NK-92 (cell line): Measurements from ENCODE around the gene NAA30.
"Not testable (repeated sequence)": the region's sequence is repeated elsewhere in the genome, so short reads cannot be mapped to it uniquely, and the experiment has no call there.

ENCODE experiments used
- DNase-seq: peaks from one replicate; lab custom pipeline; 2025; ENCODE audit not compliant: unreplicated experiment; lab: John Stamatoyannopoulos, UW

Gene NAA30

DNA sequence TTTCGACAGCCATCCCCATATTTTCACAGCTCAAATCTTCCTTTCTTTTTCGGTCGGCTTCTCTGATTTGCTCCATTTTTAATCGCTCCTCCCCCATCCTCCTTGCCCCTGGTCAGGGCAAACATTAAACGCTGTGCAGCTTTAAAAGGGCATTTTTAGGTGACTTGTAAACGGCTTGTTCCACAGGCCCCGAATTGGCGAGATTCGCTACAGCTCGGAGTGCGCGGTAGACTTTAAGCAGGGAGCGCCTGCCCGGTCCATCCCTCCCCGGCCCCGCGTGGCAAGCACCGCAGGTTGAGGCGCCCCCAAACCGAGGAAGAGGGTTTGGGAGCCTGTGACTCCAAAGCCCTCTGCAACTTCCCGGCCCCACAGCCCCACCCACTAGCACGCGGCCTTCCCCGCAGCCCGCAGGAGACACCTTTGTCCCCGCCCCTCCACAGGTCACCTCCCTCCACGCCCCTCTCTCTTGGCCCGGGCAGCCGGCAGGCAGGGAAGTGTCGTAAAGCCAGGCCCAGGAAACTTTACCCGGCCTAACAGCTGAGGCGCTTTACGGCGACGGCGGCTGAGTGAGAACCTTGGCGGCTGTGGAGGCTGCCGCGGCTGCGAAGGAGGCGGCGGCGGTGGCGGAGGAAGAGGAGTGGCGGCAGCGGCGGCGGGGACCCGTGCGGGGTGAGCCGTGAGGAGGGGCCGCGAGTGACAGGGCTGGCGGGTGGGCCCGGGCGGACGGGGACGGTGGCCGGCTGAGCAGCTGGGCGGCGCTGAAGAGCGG lies at the start of gene NAA30:
Gene NAA30 (plus strand): TSS at position 550 of the 769 bp plus-strand sequence. CDS start 372 bp downstream, outside the sequence.
- peak; percentile 72 for DNase-seq

DNA sequence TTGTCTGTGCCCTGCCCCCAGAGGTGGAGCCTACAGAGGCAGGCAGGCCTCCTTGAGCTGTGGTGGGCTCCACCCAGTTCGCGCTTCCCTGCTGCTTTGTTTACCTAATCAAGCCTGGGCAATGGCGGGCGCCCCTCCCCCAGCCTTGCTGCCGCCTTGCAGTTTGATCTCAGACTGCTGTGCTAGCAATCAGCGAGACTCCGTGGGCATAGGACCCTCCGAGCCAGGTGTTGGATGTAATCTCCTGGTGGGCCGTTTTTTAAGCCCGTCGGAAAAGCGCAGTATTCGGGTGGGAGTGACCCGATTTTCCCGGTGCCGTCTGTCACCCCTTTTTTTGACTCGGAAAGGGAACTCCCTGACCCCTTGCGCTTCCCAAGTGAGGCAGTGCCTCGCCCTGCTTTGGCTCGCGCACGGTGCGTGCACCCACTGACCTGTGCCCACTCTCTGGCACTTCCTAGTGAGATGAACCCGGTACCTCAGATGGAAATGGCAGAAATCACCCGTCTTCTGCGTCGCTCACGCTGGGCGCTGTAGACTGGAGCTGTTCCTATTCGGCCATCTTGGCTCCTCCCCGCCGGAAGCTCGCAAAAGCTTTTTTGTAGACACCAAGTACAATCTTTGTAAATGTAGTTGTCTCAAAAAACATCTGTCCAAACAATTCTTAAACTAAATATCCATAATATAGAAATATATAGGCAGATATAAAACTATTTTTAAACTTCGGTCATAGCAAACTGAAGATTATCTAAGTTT lies 46.7 kb upstream of the NAA30 start:
- DNase-seq = not testable (repeated sequence)

DNA sequence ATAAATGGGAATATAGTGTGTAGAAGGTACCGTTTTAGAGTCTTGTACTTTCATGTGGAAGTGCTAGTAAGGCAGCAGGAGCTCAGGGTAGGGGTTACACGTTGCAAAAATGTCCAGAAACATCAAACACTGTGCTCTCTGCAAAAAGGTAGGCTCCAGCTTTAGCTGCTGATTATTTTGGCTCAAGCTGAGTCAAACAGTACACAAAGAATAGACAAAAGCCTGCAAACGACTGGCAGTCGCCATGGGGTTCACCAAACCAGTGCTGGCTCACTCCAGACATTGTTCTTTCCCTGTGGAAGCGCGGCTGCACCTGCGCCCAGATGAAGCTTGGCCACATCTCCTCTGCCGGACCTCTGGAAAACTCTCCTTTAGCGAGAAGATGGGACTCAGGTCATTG lies 45.3 kb upstream of the NAA30 start:
- no peak for DNase-seq

DNA sequence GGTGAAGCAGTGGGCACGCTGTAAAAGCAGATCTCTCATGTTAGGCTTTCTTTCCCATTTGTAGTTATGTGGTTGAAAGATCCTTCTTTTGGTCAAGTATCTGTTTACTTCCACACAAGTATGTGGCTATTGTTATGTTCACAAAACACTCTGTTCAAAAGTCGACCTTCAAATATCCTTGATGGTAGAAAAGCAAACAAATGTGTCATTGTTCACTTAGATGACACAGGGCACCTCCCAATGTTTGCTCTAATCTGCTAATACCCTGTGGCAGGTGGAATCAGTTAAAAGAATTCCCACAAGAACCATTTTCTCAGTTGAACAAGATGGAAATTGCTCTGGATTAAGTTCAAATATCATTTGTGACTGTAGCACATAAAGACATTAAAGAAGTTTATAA lies 43.6 kb upstream of the NAA30 start:
- DNase-seq = no peak

DNA sequence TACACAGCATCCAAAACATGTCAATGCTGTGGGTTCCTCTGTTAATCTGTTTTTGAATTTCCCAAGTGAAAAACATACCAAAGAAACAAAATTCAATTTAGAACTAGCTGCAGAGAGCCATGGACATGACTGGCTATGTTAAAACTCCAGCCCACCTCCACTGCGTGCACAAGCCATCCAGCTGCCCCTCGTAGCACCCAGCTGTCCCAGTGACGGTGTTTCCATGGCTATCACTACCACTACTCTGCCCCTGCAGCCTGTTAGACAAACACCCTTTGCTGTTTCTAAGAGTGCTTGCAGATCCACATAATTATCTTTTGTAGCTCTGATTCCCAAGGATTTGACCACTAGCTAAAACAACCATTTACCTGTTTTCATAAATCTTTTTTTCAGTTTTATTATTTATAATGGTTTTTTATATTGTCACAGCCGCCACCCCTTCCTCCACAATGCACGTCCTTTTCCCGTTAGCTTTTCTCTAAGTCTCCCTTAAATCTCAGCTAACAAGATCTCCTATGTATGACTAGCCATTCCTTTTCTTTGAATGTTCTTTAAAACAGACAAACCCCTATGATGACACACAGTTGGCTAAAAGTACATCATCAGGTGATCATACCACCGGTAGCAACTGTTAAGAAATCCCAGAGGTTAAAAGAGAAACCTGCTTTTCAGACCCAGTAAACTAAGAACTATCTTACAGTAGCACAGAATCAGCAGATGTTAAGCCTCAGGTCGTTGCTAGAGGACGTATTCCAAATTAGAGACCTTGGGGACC lies 37.8 kb upstream of the NAA30 start:
- DNase-seq = no peak

DNA sequence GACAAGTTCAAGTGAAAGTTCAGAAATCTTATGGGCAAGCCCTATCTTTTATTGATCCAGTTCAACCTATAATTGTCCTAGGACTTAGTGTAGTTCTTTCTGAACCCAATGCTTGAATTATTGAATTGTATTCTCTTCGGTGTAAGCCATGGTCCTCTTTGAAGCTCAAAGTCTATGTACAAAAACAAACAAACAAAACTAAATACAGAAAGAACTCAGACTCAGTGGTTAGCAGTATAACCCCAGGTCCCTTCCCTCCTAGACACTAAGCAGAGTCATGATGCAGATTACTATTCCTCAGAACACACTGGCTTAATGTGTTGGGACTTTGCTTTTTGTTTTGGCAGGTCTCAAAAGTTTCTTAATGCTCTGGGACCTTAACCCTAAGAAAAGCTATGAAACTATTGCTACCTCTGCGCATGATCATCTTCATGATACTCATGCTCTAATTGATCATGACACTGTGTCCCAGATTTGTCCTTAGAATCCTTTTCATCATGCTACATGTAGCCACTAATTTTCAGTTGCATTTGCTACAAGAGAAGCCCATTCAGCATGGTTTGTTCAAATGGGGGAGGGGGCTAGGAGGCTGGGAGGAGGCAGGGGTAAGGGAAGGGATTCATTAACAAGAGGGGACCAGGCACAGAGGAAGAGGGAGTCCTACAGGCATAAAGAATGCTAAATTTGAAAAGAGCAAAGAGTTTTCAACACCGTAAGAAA lies 35.1 kb upstream of the NAA30 start:
- DNase-seq = no peak

DNA sequence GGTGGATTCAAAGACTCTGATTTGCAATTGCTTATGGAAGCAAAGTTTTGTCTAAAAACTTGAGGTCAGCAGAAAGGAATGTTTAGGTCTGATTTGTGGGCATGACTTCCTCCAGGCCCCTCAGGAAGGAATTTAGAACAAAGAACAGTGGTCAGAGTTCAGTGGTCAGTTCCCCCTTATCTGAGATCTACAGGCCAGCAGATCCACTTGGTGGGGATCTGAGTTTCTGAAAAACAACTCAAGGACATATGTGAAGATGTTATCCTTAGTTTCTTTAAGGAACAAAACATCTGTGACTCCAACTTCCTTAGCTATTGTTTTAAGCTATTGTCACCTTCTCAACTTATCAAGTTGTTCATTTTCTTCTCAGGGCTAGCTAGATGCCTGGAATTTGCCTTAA lies 28.0 kb upstream of the NAA30 start:
- no peak for DNase-seq

DNA sequence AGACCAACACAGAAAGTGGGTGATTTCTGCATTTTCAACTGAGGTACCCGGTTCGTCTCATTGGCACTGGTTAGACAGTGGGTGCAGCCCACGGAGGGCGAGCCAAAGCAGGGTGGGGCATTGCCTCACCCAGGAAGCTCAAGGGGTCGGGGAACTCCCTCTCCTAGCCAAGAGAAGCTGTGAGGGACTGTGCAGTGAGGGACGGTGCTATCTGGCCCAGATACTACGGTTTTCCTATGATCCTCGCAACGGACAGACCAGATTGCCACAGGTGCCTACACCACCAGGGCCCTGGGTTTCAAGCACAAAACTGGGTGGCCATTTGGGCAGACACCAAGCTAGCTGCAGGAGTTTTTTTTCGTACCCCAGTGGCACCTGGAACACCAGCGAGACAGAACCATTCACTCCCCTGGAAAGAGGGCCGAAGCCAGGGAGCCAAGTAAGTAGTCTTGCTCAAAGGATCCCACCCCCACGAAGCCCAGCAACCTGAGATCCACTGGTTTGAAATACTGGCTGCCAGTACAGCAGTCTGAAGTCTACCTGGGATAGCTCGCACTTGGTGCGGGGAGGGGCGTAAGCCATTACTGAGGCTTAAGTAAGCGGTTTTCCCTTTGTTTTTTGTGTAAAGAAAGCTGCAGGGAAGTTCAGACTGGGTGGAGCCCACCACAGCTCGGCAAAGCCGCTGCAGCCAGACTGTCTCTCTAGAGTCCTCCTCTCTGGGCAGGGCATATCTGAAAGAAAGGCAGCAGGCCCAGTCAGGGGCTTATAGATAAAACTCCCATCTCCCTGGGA lies 25.5 kb upstream of the NAA30 start:
- DNase-seq = no peak

DNA sequence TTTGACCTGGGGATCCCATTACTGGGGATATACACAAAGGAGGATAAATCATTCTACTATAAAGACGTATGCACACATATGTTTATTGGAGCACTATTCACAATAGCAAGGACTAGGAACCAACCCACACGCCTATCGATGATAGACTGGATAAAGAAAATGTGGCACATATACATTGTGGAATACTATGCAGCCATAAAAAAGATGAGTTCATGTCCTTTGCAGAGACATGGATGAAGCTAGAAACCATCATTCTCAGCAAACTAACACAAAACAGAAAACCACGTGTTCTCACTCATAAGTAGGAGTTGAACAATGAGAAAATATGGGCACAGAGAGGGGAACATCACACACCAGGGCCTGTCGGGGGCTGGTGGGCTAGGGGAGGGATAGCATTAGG lies 20.2 kb upstream of the NAA30 start:
- not testable (repeated sequence) for DNase-seq

DNA sequence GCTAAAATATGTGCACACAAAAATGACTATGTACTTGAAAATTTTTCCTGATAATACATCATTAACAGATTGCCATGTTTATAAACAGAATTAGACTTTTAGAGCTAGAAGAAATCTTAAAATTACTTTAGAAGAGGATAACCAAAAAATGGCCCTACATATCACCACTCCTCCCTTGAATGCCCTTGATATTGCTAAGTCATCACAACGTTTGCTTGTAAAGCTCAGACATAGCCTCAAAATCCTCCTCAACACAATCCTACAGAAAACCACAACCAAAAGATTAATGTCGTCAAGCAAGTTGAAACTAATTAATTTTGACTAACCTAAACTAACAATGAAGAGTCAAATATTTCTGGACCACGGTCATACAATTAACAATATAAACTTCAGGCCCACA lies 19.4 kb upstream of the NAA30 start:
- no peak for DNase-seq

DNA sequence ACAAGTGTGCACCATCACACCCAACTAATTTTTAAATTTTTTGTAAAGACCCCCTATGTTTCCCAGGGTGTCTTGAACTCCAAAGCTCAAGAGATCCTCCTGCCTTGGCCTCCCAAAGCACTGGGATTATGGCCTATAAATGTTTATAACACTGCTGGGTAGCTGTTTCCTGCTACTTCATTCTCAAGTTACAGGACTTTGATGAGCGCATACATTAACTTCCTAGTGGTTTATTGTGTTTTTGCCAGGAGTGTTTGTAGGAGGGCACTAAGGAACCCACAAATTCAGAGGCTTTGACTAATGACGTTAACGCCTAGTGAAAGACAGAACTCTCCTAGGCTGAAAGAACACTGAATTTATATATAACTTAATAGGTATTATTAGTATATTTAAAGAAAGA lies 15.2 kb upstream of the NAA30 start:
- DNase-seq = no peak

DNA sequence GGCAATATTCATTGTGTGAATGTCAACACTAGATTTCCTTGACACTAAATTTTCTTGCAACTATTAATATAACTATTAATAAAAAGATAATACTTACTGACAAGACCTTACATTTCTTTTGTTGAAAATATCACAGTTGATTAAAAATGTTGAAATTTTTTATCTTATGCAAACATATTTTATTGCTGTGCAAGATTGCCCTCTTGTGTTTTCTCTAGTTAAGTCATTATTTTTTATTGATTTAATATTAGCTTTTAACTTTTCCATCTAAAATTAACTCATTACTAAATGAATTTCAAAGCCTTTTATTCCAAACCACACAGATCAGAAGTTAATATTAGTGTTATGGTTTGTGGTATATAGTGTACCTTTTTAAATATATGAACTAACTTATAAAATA lies 11.7 kb upstream of the NAA30 start:
- DNase-seq = no peak

DNA sequence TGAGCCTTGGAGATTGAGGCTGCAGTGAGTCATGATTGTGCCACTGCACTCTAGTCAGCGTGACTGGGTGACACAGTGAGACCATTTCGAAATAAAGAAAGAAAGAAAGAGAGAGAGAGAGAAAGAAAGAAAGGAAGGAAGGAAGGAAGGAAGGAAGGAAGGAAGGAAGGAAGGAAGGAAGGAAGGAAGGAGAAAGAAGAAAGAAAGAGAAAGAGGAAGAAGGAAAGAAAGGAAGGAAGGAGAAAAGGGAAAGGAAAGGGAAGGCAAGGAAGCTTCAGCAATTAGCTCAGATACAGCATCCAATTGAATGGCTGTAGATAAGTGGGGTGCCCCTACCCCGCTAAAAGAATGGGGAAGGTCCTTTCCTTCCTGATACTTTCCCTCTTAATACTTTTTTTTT lies 9.5 kb upstream of the NAA30 start:
- no peak for DNase-seq

DNA sequence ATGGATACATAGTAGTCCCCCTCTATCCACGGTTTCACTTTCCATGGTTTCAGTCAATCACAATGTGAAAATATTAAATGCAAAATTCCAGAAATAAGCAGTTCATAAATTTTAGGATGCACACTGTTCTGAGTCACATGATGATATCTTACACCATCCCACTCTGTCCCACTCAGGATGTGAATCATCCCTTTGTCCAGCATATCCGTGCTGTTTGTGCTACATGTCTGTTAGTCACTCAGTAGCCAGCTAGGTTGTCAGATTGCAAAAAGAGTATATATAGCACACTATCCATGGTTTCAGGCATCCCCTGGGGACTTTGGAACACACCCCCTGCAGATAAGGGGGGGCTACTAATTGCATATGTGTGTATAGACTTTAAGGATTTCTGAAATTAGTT lies 8.1 kb upstream of the NAA30 start:
- DNase-seq = no peak

DNA sequence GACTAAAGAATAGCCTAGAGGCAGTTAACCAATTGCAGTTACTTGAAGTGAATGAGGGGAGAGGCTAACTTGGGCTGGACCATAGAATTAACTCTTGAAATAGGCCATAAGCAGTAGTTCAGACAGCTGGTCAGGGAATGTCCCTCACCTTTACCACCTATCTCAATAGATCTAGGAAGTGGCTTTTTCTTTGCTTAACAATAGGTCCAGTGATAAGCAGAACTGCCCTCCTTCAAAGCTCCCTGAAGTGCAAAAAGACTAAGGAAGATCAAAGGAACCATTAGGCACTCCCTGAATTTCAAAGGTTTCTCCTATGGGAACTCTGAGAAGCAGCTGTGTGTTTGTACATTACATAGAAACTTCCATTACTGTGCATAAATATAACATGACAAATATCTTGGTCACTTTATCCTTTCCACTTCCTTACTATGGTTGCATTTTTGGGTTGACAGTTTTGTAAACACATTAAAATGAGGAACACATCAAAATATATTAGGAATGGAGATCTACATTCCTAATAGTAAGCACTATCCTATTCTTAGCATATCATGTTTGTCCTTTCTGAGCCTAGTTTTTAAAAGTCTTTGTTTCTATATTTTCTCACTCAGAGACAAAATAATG lies 7.2 kb upstream of the NAA30 start:
- DNase-seq = no peak

DNA sequence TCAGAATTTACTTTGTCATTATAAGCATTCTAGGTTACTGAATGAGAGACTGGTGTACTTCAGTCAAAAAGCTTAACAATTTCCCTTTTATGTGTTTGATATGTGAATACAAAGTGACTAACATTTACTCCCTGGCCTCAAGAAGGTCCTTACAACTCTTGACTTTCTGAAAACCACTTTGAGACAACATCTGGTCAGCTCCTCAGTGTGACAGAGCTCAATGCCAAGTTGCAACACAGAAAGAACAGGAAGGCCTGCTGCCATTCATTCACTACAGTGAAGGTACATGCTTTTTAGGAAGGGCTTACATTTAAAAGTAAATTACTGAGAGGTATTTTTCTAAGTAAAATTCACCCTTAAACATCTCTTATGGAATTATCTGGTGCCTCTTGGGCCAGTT lies 2.3 kb upstream of the NAA30 start:
- DNase-seq = no peak

DNA sequence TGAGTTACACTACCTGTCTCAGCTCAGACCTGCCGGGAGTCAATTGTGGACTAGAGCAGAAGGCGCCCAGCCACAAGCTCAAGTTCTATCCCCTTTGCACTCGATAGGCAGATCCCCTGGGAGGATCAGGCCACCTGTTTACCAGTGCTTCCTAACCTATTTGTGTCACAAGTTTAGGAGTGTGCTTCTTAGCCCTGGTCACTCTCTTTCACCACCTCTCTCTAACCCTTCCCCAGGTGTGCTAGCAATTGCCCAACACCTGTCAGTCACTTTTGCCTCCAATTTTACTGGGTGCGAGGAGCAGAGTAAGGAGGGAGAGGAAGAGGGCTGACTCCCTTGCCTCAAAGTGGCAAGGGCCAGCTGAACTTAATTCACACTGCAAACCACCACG lies 745 bp upstream of the NAA30 start:
- DNase-seq = no peak

DNA sequence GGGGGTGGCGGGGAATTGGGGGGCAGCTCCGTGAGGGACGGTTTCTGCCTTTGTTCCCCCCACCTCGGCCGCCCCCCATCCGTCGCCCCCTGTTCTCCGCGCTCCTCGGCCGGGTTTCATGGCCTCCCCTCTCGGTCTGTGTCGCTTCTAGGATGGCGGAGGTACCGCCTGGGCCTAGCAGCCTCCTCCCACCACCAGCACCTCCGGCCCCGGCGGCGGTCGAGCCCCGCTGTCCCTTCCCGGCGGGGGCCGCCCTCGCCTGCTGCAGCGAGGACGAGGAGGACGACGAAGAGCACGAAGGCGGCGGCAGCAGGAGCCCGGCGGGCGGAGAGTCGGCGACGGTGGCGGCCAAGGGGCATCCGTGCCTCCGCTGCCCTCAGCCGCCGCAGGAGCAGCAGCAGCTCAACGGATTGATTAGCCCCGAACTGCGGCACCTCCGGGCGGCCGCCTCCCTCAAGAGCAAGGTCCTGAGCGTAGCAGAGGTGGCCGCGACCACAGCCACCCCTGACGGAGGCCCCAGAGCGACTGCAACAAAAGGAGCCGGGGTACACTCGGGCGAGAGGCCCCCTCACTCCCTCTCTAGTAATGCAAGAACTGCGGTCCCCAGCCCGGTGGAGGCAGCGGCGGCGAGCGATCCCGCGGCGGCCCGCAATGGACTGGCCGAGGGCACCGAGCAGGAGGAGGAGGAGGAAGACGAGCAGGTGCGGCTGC lies 575 bp downstream of the NAA30 start:
- no peak for DNase-seq

DNA sequence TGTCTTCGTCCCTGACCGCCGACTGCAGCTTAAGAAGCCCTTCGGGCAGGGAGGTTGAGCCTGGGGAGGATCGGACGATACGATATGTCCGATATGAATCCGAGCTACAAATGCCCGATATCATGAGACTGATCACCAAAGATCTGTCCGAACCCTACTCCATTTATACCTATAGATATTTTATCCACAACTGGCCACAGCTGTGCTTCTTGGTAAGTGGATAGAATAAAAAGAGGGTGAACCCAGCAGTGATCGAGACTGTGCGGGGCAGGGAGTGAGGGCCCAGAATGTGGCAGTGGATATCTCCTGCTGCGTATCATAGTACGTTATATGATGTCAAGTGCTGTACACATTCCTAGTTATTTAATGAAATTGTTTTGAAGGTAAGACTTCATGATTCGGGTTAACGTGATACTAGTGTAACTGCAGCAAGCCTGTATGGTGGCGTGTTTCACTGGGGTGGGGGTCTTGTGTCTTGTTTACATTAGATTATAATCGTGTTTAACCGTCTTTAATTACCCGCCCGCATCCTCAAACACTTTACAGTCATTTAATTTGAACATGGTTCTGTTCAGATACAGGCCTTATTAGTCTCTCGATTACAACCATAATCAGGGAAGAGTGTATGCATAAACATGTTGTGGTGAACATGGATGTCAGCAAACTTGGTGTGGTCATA lies 1.3 kb downstream of the NAA30 start:
- no peak for DNase-seq
